NCI-H524 treated with DMSO at 0.1 percent for 48 hours (cell line): ENCODE results near the gene PRKCB.
"Not testable (repeated sequence)": the region's sequence is repeated elsewhere in the genome, so short reads cannot be mapped to it uniquely, and the experiment has no call there.

ENCODE experiments used
- DNase-seq: peaks from one replicate; lab custom pipeline; 2025; lab: John Stamatoyannopoulos, UW

Gene PRKCB

DNA sequence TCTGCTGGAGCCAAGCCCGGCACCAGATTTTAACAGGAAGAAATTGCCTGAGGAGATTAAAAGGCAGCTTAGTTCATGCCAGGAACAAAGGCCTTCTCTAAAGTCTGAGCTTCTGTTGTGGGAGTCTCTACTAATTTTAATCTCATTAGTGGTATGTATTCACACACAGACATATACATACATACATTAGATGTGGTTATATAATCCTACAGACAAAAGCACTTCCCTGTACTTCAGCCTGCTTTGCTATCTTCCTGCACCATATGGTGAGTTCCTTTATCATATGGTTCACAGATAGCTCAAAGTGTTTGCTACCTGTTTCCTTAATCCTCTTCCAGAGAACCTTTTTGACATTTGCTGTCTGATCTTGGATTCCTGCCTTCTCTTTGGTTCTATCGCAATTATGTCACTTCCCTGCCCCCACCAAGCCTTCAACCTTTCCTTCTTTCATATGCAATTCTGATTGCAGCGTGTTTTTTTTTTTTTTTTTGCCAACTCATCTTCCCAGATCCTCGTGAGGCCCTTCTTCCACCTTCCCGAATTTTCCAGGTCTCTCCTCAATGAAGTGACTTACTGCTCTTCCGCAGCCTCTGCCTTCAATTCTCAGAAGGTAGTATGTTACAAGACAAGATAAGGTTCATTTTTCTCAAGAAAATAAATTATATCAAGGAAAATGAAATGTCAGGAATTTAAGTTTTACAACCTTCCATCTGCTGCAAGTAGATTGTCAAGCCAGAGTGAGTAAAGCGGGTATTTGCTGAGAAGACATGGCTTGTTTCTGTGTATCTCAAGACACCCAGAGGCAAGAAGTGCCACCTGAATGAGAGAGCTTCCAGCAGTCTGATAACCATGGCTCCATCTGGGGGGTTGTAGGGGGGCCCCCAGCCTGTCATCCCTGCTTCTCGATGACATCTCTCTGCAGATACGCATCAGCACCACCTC, 300.1 kb downstream of the PRKCB start:
- DNase-seq: no peak

DNA sequence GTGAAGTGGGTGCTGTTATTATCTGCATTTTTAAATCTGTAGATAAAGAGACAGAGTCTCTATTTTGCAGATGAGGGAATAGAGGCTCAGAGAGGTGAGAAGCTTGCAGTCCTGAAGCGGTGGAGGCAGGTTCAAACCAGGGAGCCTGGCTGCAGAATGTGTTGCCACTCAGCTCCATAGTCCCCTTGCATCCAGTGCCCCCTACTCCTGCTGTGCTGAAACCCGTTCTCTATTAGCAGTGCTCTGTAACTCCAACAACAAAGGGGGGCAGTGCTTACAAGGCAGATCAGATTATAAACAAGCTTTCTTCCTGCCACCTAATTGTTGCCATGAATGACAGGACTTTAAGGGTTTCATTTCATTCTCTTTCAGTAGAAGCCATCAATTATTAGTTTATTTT, 302.2 kb downstream of the PRKCB start:
- DNase-seq: no peak

DNA sequence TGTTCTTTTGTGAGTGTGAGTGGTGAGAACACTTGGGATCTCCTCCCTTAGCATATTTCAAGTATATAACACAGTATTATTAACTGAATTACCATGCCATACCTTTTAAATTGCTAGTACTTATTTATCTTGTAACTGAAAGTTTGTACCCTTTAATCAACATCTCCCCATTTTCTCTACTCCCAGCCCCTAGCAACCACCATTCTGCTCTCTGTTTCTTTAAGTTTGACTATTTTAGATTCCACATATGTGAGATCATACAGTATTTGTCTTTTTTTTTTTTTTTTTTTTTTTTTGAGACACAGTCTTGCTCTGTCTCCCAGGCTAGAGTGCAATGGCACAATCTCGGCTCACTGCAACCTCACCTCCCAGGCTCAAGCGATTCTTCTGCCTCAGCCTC, 302.8 kb downstream of the PRKCB start:
- no peak for DNase-seq

DNA sequence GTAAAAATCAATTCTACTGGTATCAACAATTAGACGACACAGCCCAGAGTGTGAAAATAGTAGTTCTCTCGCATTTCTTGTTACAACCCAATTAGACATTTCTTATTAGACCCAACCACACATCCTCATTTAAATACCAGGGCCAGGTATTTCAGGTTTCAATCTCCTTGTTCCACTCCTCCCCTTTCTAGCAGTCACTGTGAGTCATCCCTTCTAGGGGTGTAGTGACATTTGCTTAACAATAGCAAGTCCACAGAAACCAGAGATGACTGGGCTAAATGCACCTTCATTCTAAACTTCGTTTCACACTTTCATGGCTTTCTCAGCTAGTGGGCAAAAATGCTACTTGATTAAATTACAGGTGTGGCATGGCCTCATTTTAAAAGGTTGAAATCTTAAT, 303.5 kb downstream of the PRKCB start:
- DNase-seq: no peak

DNA sequence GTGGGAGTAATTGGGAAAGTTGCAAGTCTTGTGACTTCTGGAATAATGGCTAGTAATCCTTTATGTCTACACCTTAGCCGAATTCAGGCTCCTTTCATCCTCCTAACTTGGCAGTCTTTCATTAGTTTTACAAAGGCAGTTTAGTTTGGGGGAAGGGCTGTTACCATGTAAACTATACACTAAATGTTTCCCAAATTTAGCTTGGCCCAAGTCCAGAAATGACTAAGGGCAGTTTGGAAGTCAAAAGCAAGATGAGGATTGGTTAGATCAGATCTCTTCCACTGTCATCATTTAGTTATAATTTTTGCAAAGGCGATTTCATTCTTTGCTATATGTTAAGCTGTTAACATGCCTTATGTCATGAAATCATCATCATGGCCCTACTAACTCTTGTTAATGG, 304.9 kb downstream of the PRKCB start:
- no peak for DNase-seq

DNA sequence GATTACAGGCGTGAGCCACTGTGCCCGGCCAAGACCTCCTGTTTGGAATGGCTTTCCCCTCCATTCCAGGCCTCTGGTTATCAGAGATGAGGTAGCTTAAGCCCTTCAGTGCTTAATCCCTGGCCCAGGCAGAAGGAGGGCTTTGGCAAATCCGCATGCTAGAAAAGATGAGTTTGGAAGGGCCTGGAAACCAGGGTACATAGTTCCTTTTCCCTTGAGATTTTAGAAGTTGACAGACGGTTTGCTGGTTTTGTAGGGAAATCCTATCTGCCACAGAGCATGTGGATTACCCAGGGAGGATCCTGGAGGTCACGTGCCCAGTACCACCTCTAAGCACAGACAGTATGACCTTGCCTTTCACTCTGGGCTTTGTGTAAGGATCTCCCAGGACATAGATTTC, 305.7 kb downstream of the PRKCB start:
- DNase-seq: no peak

DNA sequence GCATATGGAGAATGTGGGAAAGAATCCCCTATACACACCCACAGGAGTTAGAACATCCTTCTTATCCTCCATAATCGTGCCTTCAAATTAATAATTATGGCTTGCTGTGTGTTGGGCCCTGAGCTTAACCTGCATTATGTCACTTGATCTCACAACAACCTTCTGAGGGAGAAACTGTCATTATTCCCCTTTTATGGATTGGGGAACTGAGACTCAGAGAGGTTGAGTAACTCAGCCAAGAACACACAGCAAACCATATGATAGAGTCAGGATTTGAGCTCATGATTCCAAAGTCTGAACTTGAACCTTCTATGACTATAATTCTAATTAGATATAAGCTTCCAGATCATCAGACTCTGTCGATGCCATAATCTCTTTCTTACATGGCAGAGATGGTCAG, 306.1 kb downstream of the PRKCB start:
- no peak for DNase-seq

DNA sequence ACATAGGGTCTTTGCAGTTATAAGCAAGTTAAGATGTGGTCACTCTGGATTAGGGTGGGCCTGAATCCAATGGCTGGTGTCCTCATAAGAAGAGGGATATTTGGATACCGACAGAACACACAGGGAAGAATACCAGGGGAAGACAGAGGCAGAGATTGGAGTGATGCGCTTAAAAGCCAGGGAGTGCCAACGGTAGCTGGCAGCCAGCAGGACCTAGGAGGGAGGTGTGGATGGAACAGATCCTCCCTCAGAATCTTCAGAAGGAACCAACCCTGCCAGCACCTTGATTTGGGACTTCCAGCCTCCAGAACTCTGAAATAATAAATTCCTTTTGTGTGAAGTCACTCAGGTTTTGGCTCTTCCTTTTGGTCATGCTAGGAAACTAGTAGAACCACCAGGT, 310.1 kb downstream of the PRKCB start:
- no peak for DNase-seq

DNA sequence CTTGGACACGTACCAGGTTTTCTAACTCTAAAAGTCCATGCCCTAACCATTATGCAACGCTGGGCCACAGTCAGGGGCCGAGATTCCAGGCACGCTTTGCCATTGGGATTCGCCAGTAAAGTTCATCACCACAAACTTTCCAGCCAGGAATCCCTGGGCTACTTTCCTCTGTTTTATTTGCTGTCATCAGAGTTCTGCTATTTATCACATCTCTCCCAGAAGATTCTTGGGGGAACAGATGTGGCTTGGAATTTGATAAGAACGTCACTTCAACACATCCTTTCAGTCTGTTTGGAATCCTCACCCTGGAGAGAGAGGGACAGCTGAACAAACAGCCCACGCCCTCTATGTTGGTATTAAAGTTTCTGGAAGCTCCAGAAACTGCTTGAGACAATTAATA, 310.7 kb downstream of the PRKCB start:
- no peak for DNase-seq

DNA sequence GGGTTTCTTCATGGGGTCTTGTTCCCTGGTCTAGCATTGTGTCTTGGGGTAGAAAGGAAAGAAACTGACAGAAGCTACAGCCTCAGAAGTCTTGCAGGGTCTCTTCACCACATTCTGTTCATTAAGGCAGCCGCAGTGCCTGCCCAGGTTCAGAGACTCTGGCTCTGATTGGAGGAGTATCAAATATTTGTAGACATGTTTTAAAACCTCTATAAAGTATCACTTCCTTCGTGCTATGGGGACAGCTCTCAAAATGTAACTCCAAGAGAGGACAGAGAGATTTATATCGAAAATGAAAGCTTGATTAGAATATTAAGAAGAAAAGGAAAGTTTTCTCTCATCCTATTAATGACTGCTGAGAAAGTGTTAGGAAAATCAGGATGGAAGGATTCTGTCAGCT, 313.3 kb downstream of the PRKCB start:
- DNase-seq: no peak

DNA sequence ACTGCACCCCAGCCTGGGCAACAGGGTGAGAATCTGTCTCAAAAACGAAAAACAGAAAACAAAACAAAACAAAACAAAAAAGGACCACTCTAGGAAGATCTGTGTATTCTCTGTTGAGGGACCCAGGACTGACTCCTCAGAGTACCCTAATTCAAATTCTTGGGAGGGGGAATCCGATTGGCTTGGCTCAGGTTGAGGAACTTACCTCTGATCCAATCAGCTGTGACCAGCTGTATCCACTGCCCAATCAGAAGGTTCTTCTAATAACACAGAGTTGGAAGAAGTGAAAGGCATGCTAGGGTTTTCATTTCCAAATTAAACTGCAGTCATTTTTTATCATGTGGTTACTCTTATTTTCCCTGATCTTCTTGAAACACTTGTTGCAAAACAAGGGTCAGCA, 314.5 kb downstream of the PRKCB start:
- DNase-seq: no peak

DNA sequence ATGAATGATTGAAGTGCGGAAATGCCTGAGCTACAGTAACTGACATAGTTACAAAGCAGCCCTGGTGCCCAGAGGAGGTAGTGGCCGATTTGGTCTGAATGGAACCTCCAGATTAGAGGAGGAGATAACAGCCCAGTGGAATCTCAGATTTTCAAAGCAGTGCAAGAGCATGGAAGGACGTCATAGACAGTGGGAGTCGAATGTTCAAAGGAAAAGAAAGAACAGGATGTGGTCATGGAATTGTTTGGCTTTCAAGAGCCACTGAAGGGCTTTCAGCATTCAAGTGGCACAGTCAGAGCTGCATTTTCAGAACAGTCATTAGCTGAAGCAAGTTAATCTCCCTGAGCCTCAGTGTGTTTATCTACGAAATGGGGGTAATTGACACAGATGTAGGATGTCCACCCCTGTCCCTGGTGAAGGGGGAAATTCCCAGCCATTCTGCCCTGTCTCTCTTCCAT, 315.7 kb downstream of the PRKCB start:
- DNase-seq: no peak

DNA sequence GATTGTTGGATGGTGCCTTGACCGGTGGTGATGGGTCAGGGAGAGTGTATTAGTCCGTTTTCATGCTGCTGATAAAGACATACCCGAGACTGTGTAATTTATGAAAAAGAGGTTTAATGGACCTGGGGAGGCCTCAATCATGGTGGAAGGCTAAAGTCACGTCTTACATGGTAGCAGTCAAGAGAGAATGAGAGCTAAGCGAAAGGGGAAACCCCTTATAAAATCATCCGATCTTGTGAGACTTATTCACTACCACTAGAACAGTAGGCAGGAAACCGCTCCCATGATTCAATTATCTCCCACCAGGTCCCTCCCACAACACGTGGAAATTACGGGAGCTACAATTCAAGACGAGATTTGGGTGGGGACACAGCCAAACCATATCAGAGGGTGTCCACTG, 316.3 kb downstream of the PRKCB start:
- not testable (repeated sequence) for DNase-seq

DNA sequence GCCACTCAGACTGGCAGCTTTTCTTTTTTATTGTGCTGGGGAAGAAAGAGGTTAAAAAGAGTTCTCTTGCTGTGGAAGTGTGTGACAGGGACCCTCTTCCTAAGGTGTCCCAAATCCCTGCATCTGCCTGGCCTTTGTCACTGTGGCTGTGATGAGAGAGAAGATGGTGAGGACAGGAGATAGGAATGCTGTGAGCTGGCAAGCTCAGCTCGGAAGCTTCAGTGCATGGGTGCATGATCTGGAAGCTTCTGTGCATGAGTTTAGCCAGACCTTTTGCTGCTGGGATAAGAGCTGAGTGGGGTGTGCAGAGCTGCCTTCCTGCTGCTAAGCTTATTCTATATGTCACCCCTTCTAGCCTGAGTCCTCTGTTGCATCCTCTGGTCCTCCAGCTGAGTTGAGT, 317.0 kb downstream of the PRKCB start:
- no peak for DNase-seq

DNA sequence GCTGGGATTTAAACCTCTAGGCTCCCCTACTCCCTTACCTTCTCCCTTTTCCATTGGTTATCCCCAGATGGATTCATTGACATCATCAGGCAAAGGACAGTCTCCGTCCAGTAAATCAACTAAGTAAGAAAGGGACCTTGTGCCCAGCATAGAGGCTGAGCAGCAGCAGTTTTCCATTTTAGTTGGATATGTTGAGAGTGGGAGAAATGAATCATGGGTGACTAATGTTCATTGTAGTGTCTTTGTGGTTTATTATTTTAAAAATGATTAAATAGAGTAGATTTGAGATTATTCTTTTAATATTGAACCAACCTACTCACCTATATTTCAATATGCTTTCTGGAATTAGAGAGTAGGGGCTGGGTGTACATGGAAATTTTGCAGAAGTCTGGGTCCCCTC, 321.0 kb downstream of the PRKCB start:
- DNase-seq: no peak

DNA sequence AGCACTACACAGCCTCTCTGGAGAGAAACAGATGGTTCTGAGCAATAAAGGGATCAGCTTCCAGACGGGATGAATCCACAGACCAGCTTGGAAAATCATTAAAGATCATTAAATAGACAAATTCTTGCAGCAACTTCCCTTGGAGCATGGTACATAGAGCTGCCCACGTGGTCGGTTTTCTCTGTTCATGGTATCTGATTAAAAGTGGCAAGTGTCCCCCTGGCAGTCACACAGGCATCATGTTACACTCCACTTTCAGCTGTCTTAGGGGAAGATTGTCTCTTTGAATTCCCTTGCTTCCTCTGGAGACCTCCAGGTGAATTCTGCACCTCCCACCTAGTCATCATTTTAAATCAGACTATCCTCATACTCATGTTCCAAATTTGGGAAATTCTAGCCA, 328.2 kb downstream of the PRKCB start:
- DNase-seq: no peak

DNA sequence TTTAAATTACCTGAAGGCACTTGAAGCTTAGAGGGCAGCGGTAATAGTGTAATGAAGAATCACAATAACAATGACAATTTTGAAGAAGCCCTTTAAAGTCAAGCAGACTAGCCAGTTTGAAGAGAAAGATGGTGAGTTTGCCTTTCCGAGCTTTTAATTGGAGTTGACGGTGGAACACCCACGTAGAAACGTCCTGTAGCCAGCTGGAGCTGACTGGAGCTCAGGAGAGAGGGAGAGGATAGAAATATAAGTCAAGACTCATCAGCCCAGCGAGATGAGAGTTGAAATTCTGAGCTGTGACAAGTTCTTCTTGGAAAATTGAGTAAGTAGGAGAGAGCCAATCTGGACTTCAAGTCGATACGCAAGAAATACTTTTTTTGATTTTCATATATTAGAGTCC, 328.6 kb downstream of the PRKCB start:
- no peak for DNase-seq

DNA sequence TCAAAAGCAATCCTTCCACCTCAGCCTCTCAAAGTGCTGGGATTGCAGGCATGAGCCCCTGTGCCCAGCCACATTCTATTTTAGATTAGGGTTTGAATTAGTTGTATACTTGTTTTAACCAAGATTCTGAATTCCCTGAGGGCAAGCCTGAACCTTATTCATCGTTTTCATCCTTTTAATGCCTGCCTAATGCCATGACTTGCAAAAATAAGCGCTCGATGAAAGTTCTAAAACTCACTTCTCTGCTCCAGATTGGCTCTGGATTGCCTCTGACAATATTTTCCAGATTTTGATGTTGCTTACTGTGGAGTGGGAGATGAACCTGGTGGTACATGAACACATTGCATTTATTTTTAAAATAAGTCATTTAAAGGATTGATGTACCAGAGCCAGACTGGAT, 329.5 kb downstream of the PRKCB start:
- DNase-seq: no peak

DNA sequence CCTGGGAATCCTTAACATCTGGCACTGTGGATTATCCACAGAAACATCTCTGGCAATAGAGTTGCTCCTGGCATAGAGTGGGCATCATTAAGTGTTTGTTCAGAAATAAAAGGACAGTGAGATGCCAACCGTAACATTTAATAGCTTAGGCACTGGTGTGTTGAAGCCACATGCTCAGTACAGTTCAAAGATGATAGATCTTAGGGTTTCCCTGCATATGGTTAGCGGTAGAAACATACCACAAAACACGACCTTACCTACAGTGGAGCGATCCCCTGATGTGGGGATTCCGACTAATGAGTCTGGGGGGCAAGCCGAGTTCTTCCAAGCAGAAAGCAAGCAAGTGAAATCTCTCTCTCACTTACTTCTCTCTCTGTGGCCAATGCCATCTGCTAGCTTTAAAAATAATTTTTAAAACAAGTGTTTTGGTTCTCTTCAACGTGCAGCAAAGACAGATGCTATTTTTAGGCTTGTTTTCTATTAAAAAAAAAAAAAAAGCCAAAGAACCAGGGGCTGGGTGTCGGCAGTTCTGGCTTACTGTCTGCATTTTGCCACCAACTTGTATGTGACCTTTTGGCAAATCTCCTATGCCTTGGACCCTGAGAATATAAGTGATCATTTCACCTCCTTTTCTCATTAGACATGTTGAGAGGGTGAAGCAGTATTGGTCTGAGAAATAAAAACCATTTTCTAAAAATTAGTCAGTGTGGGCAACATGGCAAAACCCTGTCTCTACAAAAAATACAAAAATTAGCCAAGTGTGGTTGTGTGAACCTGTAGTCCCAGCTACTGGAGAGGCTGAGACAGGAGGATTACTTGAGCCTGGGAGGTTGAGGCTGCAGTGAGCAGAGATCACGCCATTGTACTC, 331.1 kb downstream of the PRKCB start:
- no peak for DNase-seq

DNA sequence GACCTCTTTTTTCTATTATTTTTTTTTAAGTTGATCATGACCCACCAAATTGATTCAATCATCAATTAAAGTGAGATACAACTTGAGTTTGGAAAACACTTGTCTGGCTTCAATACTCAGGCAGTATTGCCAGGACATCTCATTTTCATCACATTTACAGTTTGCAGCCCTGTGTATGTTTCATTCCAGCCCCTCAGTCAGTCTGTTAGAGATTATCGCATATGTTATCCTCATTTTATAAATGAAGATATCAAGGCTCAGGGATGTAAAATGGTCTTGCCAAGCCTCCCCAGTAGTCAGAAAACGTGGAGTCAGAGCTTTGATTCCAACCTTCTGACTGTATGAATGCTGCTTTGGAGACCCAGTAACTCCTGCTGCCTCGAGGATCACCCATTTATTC, 333.1 kb downstream of the PRKCB start:
- no peak for DNase-seq

DNA sequence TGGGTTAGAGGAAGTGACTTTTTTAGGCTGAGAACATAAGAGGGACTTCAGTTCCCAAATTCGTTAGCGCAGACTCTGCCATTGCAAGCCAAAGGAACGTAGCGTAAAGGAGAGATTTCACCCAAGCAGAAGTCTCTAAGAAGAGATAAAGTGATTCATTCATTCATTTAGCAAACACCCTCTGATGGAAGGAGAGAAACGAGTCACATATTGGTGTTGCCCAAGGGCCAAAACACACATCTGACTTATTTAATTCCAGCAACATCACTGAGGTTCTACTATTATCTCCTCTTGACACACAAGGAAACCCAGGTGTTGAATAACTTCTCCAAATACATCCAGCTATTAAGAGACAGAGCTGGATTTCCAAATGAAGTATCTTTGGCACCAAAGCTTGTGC, 334.6 kb downstream of the PRKCB start:
- DNase-seq: no peak

DNA sequence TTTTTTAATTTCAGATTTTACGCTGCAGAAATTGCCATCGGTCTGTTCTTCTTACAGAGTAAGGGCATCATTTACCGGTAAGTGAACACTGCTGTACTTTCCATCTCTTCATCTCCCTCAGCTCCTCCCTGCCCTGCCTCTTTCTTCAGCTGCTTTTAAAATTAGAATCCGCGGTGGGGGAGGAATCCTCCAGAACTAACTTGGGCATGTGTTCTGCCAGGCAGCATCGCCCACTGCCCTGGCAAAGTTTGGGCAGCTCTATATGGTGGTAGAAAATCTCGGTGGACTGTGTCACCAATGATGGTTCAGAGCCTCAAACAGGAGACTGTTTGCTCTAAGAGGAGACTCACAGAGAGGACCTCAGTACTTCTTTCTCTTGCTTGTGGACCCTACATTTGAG, 338.7 kb downstream of the PRKCB start:
- no peak for DNase-seq

DNA sequence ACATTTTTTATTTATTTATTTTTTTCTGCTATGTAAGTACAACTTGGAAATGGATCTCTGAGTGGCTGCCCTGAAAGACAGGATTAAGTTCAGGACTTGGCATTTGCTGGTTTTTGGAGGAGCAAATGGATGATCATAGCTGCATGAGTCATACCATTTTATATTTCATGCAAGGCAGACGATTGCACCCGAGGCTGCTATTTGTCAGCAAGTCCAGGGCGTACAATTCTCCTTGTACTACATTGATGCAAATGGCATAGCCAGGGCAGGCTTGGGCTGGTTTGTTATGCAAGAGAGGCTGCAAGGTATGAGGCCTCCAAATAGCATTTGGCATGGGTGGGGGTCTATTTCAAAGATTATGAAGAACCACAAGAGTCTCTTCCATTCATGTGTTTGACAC, 339.2 kb downstream of the PRKCB start:
- no peak for DNase-seq
